Astrocyte (in vitro differentiated cells and primary cell): Measurements from ENCODE around the gene LAYN. TPM values are rescaled to one million over a fixed set of nuclear protein-coding genes. Genes with fewer than 3 reads are reported as not detected.

Experiments
- DNase-seq: peaks from one replicate; pipeline ENCODE4 v3.0.0-alpha.2; 2010; ENCODE audit warnings: low read depth
- FAIRE-seq: peaks from 2 replicates; lab custom pipeline; 2011; peaks lifted over from hg19 to GRCh38; lab: Jason Lieb, UNC
- H2AFZ ChIP-seq: 2 replicates; pipeline ENCODE4 v1.6.0; 2012; ENCODE audit warnings: low read depth, low read length, inconsistent platforms
- H3K27ac ChIP-seq: 2 replicates; pipeline ENCODE4 v1.5.1; 2011; ENCODE audit warnings: low read depth, low read length, inconsistent platforms
- H3K27me3 ChIP-seq: 2 replicates; pipeline ENCODE4 v1.6.0; 2011; ENCODE audit warnings: low read length, inconsistent platforms; ENCODE audit not compliant: insufficient read depth
- H3K36me3 ChIP-seq: 2 replicates; pipeline ENCODE4 v1.5.1; 2011; ENCODE audit warnings: low read length, inconsistent platforms; ENCODE audit not compliant: insufficient read depth
- H3K4me1 ChIP-seq: 2 replicates; pipeline ENCODE4 v1.5.1; 2011; ENCODE audit warnings: low read length, inconsistent platforms; ENCODE audit not compliant: insufficient read depth
- H3K4me2 ChIP-seq: 2 replicates; pipeline ENCODE4 v1.6.0; 2012; ENCODE audit warnings: low read length, inconsistent platforms
- H3K4me3 ChIP-seq: 2 replicates; pipeline ENCODE4 v1.5.1; 2011; ENCODE audit warnings: low read depth, mild to moderate bottlenecking, low read length, inconsistent platforms; ENCODE audit not compliant: insufficient read depth
- H3K79me2 ChIP-seq: 2 replicates; pipeline ENCODE4 v1.6.0; 2012; ENCODE audit warnings: mild to moderate bottlenecking, low read length, inconsistent platforms; ENCODE audit not compliant: insufficient read depth
- H3K9ac ChIP-seq: 2 replicates; pipeline ENCODE4 v1.6.0; 2012; ENCODE audit warnings: mild to moderate bottlenecking, low read length, inconsistent platforms
- H3K9me3 ChIP-seq: 2 replicates; pipeline ENCODE4 v1.5.1; 2012; ENCODE audit warnings: low read depth, mild to moderate bottlenecking, low read length, inconsistent platforms; ENCODE audit not compliant: insufficient read depth
- H4K20me1 ChIP-seq: 2 replicates; pipeline ENCODE4 v1.6.0; 2012; ENCODE audit warnings: low read length, inconsistent platforms; ENCODE audit not compliant: insufficient read depth
- H3K27ac Mint-ChIP-seq: one replicate; pipeline ENCODE4 v1.8.0; 2021; ENCODE audit warnings: mild to moderate bottlenecking, mixed read lengths; ENCODE audit not compliant: unreplicated experiment
- H3K27me3 Mint-ChIP-seq: one replicate; pipeline ENCODE4 v1.8.0; 2021; ENCODE audit warnings: low read depth, mixed read lengths; ENCODE audit not compliant: unreplicated experiment
- H3K36me3 Mint-ChIP-seq: one replicate; pipeline ENCODE4 v1.8.0; 2021; ENCODE audit warnings: low read depth, mixed read lengths; ENCODE audit not compliant: unreplicated experiment
- H3K4me1 Mint-ChIP-seq: one replicate; pipeline ENCODE4 v1.8.0; 2021; ENCODE audit warnings: low read depth, mixed read lengths; ENCODE audit not compliant: unreplicated experiment
- H3K4me3 Mint-ChIP-seq: one replicate; pipeline ENCODE4 v1.8.0; 2021; ENCODE audit warnings: mild to moderate bottlenecking, moderate library complexity, mixed read lengths; ENCODE audit not compliant: unreplicated experiment
- H3K9me3 Mint-ChIP-seq: one replicate; pipeline ENCODE4 v1.8.0; 2021; ENCODE audit warnings: mild to moderate bottlenecking, mixed read lengths; ENCODE audit not compliant: unreplicated experiment
- CTCF ChIP-seq: IDR thresholded peaks from 2 replicates; pipeline ENCODE4 v1.5.1; 2011; ENCODE audit warnings: low read depth, mild to moderate bottlenecking, inconsistent platforms, low read length, moderate library complexity; ENCODE audit not compliant: insufficient read depth
- EZH2 ChIP-seq: IDR thresholded peaks from 2 replicates; pipeline ENCODE4 v1.6.1; 2012; ENCODE audit warnings: mild to moderate bottlenecking, low read length, inconsistent platforms; ENCODE audit not compliant: insufficient read depth
- total RNA-seq: library from RNA; stranded (reverse); gene quantifications from 2 replicates; pipeline ENCODE4 v1.2.1, GENCODE V29; 2021

LAYN gene
- total RNA-seq, 1 donor from 2014 or later, result 54.5 TPM

- Histone ChIP-seq H3K27me3 (no peaks in the 10 kb centered on the region), H3K4me1 (no peaks in the 10 kb centered on the region), H3K9ac (no peak overlapping the region), H3K4me3 (no peak overlapping the region), H3K9me3 (no peaks in the 10 kb centered on the region), H3K79me2 (peaks cover 4% of the 10 kb centered on the region), H3K36me3 (peaks cover 15% of the 10 kb centered on the region), H3K27ac (no peak overlapping the region), H3K4me2 (no peak overlapping the region), H2AFZ (no peak overlapping the region), H4K20me1 (no peaks in the 10 kb centered on the region)
- DNase-seq, result no peak
- FAIRE-seq, result no peak
- Mint-ChIP-seq H3K27ac (peak overlapping the region; percentile 5), H3K27me3 (no peaks in the 10 kb centered on the region), H3K9me3 (no peaks in the 10 kb centered on the region), H3K4me3 (no peak overlapping the region), H3K4me1 (no peaks in the 10 kb centered on the region), H3K36me3 (peaks cover 35% of the 10 kb centered on the region)
- TF ChIP-seq CTCF, result no peak
- TF ChIP-seq EZH2, result no peak
These were observed 8.0 kb downstream of the LAYN start for GRCh38 chr11:111548525-111548924.

GRCh38 chr11:111549196-111549868 is 8.8 kb downstream of the LAYN start:
- Histone ChIP-seq H4K20me1 (no peaks in the 10 kb centered on the region), H2AFZ (no peak overlapping the region), H3K4me1 (peaks cover 2% of the 10 kb centered on the region), H3K9me3 (no peaks in the 10 kb centered on the region), H3K36me3 (peaks cover 15% of the 10 kb centered on the region), H3K9ac (no peak overlapping the region), H3K27me3 (no peaks in the 10 kb centered on the region), H3K4me2 (no peak overlapping the region), H3K4me3 (no peak overlapping the region), H3K27ac (no peak overlapping the region), H3K79me2 (no peaks in the 10 kb centered on the region)
- Mint-ChIP-seq H3K4me3 (peak overlapping the region; percentile 11), H3K27ac (no peak overlapping the region), H3K27me3 (no peaks in the 10 kb centered on the region), H3K36me3 (peaks cover 29% of the 10 kb centered on the region), H3K4me1 (no peaks in the 10 kb centered on the region), H3K9me3 (no peaks in the 10 kb centered on the region)
- no peak for DNase-seq
- no peak for FAIRE-seq
- TF ChIP-seq EZH2 (no peak), CTCF (no peak)

- no peaks in the 10 kb centered on the region for H3K27me3 Mint-ChIP-seq
- H3K4me1 ChIP-seq, result peaks cover 7% of the 10 kb centered on the region
- peaks cover 28% of the 10 kb centered on the region for H3K36me3 Mint-ChIP-seq
- H3K27ac ChIP-seq, result no peak overlapping the region
- peaks cover 15% of the 10 kb centered on the region for H3K36me3 ChIP-seq
- no peaks in the 10 kb centered on the region for H3K27me3 ChIP-seq
- H4K20me1 ChIP-seq, result no peaks in the 10 kb centered on the region
- no peaks in the 10 kb centered on the region for H3K79me2 ChIP-seq
- H3K4me1 Mint-ChIP-seq, result no peaks in the 10 kb centered on the region
- no peak overlapping the region for H3K4me3 Mint-ChIP-seq
- no peak overlapping the region for H3K4me2 ChIP-seq
- TF ChIP-seq EZH2 (no peak), CTCF (no peak)
- no peak for DNase-seq
- H3K9ac ChIP-seq, result no peak overlapping the region
- H2AFZ ChIP-seq, result no peak overlapping the region
- FAIRE-seq, result no peak
- H3K27ac Mint-ChIP-seq, result no peak overlapping the region
- no peaks in the 10 kb centered on the region for H3K9me3 Mint-ChIP-seq
- no peak overlapping the region for H3K4me3 ChIP-seq
- H3K9me3 ChIP-seq, result no peaks in the 10 kb centered on the region
These were observed 9.3 kb downstream of the LAYN start for GRCh38 chr11:111549869-111550203.
